Caco-2 (cell line): ENCODE measurements around the gene SDK2. TPM values are rescaled to one million over a fixed set of nuclear protein-coding genes. Genes with fewer than 3 reads are reported as not detected.

ENCODE experiments used
- BruUV-seq: library from RNA; stranded (reverse); fragments of 400-500 nt; replicated peaks from 2 replicates; lab custom pipeline; 2021; lab: Mats Ljungman, UMichigan
- CTCF ChIA-PET: fragments of 300-600 bp; sonication (Branson Sonifier 250); formaldehyde crosslinking; loops from one replicate; lab custom pipeline; 2022; ENCODE audit warnings: antibody characterized with exemption; lab: Charles Lee
- POLR2A ChIA-PET: fragments of 300-600 bp; sonication (Branson Sonifier 250); formaldehyde crosslinking; loops from one replicate; lab custom pipeline; 2022; ENCODE audit warnings: antibody characterized with exemption; lab: Charles Lee
- DNase-seq, 2 experiments: peaks; one replicate each; pipeline versions ENCODE4 v3.0.0 to v3.0.0-alpha.2; 2020 to 2022
- H3K27me3 ChIP-seq: replicated peaks from 2 replicates; pipeline ENCODE4 v1.6.0; 2011; ENCODE audit warnings: low read length; ENCODE audit not compliant: control insufficient read depth, insufficient read depth
- H3K36me3 ChIP-seq: 2 replicates; pipeline ENCODE4 v1.5.1; 2011; ENCODE audit warnings: low read length; ENCODE audit not compliant: control insufficient read depth, insufficient read depth
- H3K4me1 ChIP-seq: fragments of 250-450 bp; sonication (Bioruptor Pico); 2 replicates; pipeline ENCODE4 v1.5.1; 2020; ENCODE audit warnings: mild to moderate bottlenecking
- H3K4me3 ChIP-seq: 2 replicates; pipeline ENCODE4 v1.5.1; 2011; ENCODE audit warnings: low read depth, mild to moderate bottlenecking, control low read depth, low read length
- H3K9me3 ChIP-seq: fragments of 250-450 bp; sonication (Bioruptor Pico); 2 replicates; pipeline ENCODE4 v1.5.1; 2020; ENCODE audit warnings: mild to moderate bottlenecking, moderate library complexity
- H3K27ac Mint-ChIP-seq: one replicate; pipeline ENCODE4 v1.8.0; 2022; ENCODE audit warnings: mixed read lengths; ENCODE audit not compliant: unreplicated experiment
- H3K27me3 Mint-ChIP-seq: one replicate; pipeline ENCODE4 v1.8.0; 2022; ENCODE audit warnings: mixed read lengths; ENCODE audit not compliant: insufficient read depth, unreplicated experiment
- H3K36me3 Mint-ChIP-seq: one replicate; pipeline ENCODE4 v1.8.0; 2022; ENCODE audit warnings: mild to moderate bottlenecking, mixed read lengths; ENCODE audit not compliant: insufficient read depth, unreplicated experiment
- H3K4me1 Mint-ChIP-seq: one replicate; pipeline ENCODE4 v1.8.0; 2022; ENCODE audit warnings: low read depth, mixed read lengths; ENCODE audit not compliant: unreplicated experiment
- H3K4me3 Mint-ChIP-seq: one replicate; pipeline ENCODE4 v1.8.0; 2022; ENCODE audit warnings: mild to moderate bottlenecking, moderate library complexity, mixed read lengths; ENCODE audit not compliant: unreplicated experiment
- H3K9me3 Mint-ChIP-seq: one replicate; pipeline ENCODE4 v1.8.0; 2022; ENCODE audit warnings: mixed read lengths; ENCODE audit not compliant: unreplicated experiment
- CTCF ChIP-seq, 2 experiments: fragments of 200-600 bp in 1 of 2; IDR thresholded peaks; 1 replicate in 1 of 2; 2 replicates in 1 of 2; pipeline versions ENCODE4 v1.5.1 to v1.8.0; 2011 to 2022; ENCODE audit warnings: antibody characterized with exemption in 1 of 2, control low read depth in 1 of 2, inconsistent platforms in 1 of 2, low read depth in 1 of 2, low read length in 1 of 2, mild to moderate bottlenecking in 1 of 2, moderate library complexity in 1 of 2; ENCODE audit not compliant: insufficient read depth in 1 of 2, severe bottlenecking in 1 of 2, unreplicated experiment in 1 of 2
- intact Hi-C: fragments of 100-400 bp; cut with micrococcal nuclease; formaldehyde crosslinking; loops from one replicate; pipeline ENCODE4 v1.10.0; 2022; ENCODE audit not compliant: unreplicated experiment
- total RNA-seq: library from RNA; stranded (reverse); gene quantifications from 2 replicates; pipeline ENCODE4 v1.2.3, GENCODE V29; 2022

The SDK2 gene
- total RNA-seq, 1 experiment from 2014 or later = 0.09 TPM

DNA sequence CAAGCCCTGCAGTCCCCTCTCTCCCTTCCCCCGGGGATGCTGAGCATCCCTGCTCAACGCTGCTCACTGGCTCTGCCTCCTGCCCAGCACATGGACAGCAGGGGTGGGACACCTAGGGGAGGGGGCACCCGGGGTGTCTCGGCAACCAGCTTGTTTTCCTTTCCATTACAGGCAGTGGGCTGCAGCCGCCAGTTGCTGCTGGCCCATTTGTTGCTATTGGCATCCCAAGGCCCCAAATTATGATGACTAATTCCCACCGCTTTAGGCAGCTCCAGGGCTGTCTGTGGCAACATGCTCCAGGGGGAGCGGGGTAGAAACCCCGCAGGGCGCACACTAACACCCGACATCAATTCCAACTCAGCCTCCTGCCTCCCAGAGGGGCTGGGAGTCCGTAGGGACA lies 4.9 kb downstream of the SDK2 start:
- H3K4me3 Mint-ChIP-seq = no peak overlapping the region
- H3K9me3 ChIP-seq = no peaks in the 10 kb centered on the region
- H3K36me3 Mint-ChIP-seq = no peaks in the 10 kb centered on the region
- H3K9me3 Mint-ChIP-seq = no peaks in the 10 kb centered on the region
- no peaks in the 10 kb centered on the region for H3K36me3 ChIP-seq
- peaks cover 5% of the 10 kb centered on the region for H3K4me1 Mint-ChIP-seq
- H3K4me1 ChIP-seq = 0 out of 2 replicates have a peak, but pooled peaks cover 9% of the 10 kb centered on the region
- peaks cover 31% of the 10 kb centered on the region for H3K27me3 Mint-ChIP-seq
- no peak overlapping the region for H3K4me3 ChIP-seq
- peaks cover 6% of the 10 kb centered on the region for H3K27me3 ChIP-seq
- intact Hi-C loops = no loop called here
- DNase-seq = no peak
- ChIA-PET POLR2A (no interaction called here), CTCF (no interaction called here)
- no peak for TF ChIP-seq CTCF (IDR thresholded peaks at IDR 0.05; ENCODE audit: insufficient read depth in 1 of 2, low read depth in 1 of 2, low read length in 1 of 2, severe bottlenecking in 1 of 2, unreplicated experiment in 1 of 2)
- H3K27ac Mint-ChIP-seq = no peak overlapping the region
- BruUV-seq = no TSS peak

DNA sequence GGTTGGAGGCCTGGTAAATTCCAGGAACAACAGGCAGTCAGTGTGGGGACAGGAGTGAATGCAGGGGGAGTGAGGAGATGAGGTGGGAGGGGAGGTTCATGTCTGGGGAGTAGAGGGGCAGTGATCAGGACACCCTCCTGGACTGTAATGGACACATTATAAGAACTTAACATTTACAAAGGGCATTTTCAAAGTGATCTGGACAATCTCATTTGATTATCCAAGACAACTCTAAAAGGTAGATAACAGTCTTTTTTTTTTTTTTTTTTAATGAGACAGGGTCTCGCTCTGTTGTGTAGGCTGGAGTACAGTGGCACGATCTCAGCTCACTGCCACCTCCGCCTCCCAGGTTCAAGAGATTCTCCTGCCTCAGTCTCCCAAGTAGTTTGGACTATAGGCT lies 5.7 kb downstream of the SDK2 start:
- no peaks in the 10 kb centered on the region for H3K9me3 Mint-ChIP-seq
- CTCF ChIA-PET = no interaction called here
- H3K4me3 Mint-ChIP-seq = no peak overlapping the region

GRCh38 chr17:73637866-73638265 lies 6.4 kb downstream of the SDK2 start:
- Mint-ChIP-seq H3K27ac (no peak overlapping the region), H3K4me3 (no peak overlapping the region), H3K27me3 (peaks cover 30% of the 10 kb centered on the region), H3K4me1 (no peaks in the 10 kb centered on the region), H3K36me3 (no peaks in the 10 kb centered on the region), H3K9me3 (no peaks in the 10 kb centered on the region)
- Histone ChIP-seq H3K9me3 (no peaks in the 10 kb centered on the region), H3K4me1 (0 out of 2 replicates have a peak, but pooled peaks cover 3% of the 10 kb centered on the region), H3K27me3 (peaks cover 2% of the 10 kb centered on the region), H3K36me3 (no peaks in the 10 kb centered on the region), H3K4me3 (no peak overlapping the region)
- TF ChIP-seq CTCF (IDR thresholded peaks at IDR 0.05; ENCODE audit: insufficient read depth in 1 of 2, low read depth in 1 of 2, low read length in 1 of 2, severe bottlenecking in 1 of 2, unreplicated experiment in 1 of 2) = no peak
- intact Hi-C loops = no loop called here
- CTCF ChIA-PET = no interaction called here
- no TSS peak for BruUV-seq
- DNase-seq = no peak
- POLR2A ChIA-PET = no interaction called here

More for the DNA sequence above, 5.7 kb downstream of the SDK2 start:
- Histone ChIP-seq H3K36me3 (no peaks in the 10 kb centered on the region), H3K9me3 (no peaks in the 10 kb centered on the region), H3K27me3 (peaks cover 5% of the 10 kb centered on the region), H3K4me1 (0 out of 2 replicates have a peak, but pooled peaks cover 9% of the 10 kb centered on the region), H3K4me3 (no peak overlapping the region)
- Mint-ChIP-seq H3K4me1 (no peaks in the 10 kb centered on the region), H3K36me3 (no peaks in the 10 kb centered on the region), H3K27ac (no peak overlapping the region), H3K27me3 (peaks cover 30% of the 10 kb centered on the region)
- no TSS peak for BruUV-seq
- intact Hi-C loops = no loop called here
- POLR2A ChIA-PET = no interaction called here
- no peak for DNase-seq
- TF ChIP-seq CTCF (IDR thresholded peaks at IDR 0.05; ENCODE audit: insufficient read depth in 1 of 2, low read depth in 1 of 2, low read length in 1 of 2, severe bottlenecking in 1 of 2, unreplicated experiment in 1 of 2) = no peak
